Rectal smooth muscle tissue (tissue), 1 donor: ENCODE results near the gene TMEM258.
A peak's percentile ranks its signal among the peaks of the same experiment; 100 is the strongest.

Experiments
- H3K27ac ChIP-seq: one replicate; pipeline ENCODE4 v1.7.0; 2013; ENCODE audit warnings: low read depth, low read length, inconsistent platforms
- H3K27me3 ChIP-seq: one replicate; pipeline ENCODE4 v1.7.0; 2013; ENCODE audit warnings: low read length; ENCODE audit not compliant: control insufficient read depth, insufficient read depth
- H3K36me3 ChIP-seq: one replicate; pipeline ENCODE4 v1.7.0; 2013; ENCODE audit warnings: low read length; ENCODE audit not compliant: control insufficient read depth, insufficient read depth
- H3K4me1 ChIP-seq: one replicate; pipeline ENCODE4 v1.7.0; 2013; ENCODE audit warnings: low read length; ENCODE audit not compliant: control insufficient read depth, insufficient read depth
- H3K4me3 ChIP-seq: one replicate; pipeline ENCODE4 v1.7.0; 2013; ENCODE audit warnings: low read length
- H3K9ac ChIP-seq: one replicate; pipeline ENCODE4 v1.7.0; 2013; ENCODE audit warnings: low read length

TMEM258 gene

GRCh38 chr11:61784506-61784805 lies 7.9 kb downstream of the TMEM258 start:
- peaks cover 25% of the 10 kb centered on the region for H3K36me3 ChIP-seq
- H3K4me3 ChIP-seq = no peak overlapping the region

DNA sequence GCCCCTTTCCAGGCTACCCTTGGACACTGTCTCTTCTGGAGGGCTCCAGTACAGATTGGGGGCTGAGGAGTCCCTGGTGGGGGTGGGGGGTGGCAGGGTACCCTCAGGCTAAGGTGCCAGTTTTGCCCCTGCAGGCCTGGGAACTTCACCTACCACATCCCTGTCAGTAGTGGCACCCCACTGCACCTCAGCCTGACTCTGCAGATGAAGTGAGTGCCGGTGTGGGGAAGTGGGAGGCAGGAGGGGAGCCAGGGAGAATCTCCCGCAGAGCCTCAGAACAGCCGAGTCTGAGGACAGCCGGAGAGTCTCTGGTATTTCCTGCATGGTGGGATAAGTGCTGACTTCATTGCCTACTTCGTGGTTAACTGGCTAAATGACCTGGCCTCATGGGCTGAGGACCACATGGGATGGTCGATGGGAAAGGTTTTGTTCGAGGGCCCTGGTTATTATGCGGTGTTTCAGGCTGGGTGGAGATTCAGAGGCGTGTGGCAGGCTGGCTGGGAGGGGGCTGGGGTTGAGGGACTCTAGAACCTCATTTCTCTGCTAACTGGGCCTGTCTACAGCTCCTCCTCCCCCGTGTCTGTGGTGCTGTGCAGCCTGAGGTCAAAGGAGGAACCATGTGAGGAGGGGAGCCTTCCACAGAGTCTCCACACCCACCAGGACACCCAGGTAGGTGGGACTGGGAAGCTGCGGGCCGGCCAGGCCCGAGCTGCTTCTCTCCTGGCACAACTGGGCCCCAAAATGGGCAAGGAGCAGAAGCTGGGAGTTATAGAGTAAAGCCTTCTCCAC lies 8.5 kb downstream of the TMEM258 start:
- Histone ChIP-seq H3K9ac (no peak overlapping the region), H3K4me1 (no peaks in the 10 kb centered on the region), H3K27ac (no peak overlapping the region), H3K27me3 (no peaks in the 10 kb centered on the region), H3K36me3 (peaks cover 21% of the 10 kb centered on the region), H3K4me3 (no peak overlapping the region)

More at GRCh38 chr11:61784506-61784805, 7.9 kb downstream of the TMEM258 start:
- no peak overlapping the region for H3K9ac ChIP-seq
- H3K4me1 ChIP-seq = no peaks in the 10 kb centered on the region
- no peak overlapping the region for H3K27ac ChIP-seq
- H3K27me3 ChIP-seq = no peaks in the 10 kb centered on the region

GRCh38 chr11:61782841-61783240 lies 9.6 kb downstream of the TMEM258 start:
- H3K4me3 ChIP-seq = no peak overlapping the region
- H3K27me3 ChIP-seq = peaks cover 3% of the 10 kb centered on the region
- peaks cover 14% of the 10 kb centered on the region for H3K36me3 ChIP-seq
- no peaks in the 10 kb centered on the region for H3K4me1 ChIP-seq
- H3K9ac ChIP-seq = no peak overlapping the region
- H3K27ac ChIP-seq = no peak overlapping the region

GRCh38 chr11:61782299-61782698 lies 10.1 kb downstream of the TMEM258 start:
- H3K27ac ChIP-seq = no peak overlapping the region
- peaks cover 3% of the 10 kb centered on the region for H3K27me3 ChIP-seq
- no peak overlapping the region for H3K9ac ChIP-seq
- peaks cover 9% of the 10 kb centered on the region for H3K36me3 ChIP-seq
- no peak overlapping the region for H3K4me3 ChIP-seq
- H3K4me1 ChIP-seq = no peaks in the 10 kb centered on the region

DNA sequence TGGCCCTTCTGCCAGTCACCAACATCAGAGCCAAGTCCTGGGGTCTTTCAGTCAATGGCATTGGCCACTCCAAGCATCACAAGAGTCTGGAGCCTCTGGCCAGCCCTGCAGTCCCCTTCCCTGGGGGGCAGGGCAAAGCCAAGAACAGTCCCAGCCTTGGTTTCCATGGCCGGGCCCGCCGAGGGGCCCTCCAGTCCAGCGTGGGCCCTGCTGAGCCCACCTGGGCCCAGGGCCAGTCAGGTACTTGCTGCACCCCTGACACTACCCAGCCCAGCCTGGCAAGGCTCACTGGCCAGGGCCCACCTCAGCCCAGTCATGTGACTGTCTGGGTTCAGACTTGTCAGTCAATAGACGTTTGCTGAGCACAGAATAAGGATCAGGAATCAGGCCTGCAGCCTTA lies 10.8 kb downstream of the TMEM258 start:
- Histone ChIP-seq H3K4me3 (no peak overlapping the region), H3K27me3 (peaks cover 3% of the 10 kb centered on the region), H3K27ac (no peak overlapping the region), H3K4me1 (no peaks in the 10 kb centered on the region), H3K36me3 (peaks cover 3% of the 10 kb centered on the region), H3K9ac (no peak overlapping the region)

GRCh38 chr11:61780581-61781162 lies 11.7 kb downstream of the TMEM258 start:
- Histone ChIP-seq H3K36me3 (no peaks in the 10 kb centered on the region), H3K9ac (no peak overlapping the region), H3K27me3 (peaks cover 3% of the 10 kb centered on the region), H3K27ac (no peak overlapping the region), H3K4me1 (no peaks in the 10 kb centered on the region), H3K4me3 (no peak overlapping the region)

DNA sequence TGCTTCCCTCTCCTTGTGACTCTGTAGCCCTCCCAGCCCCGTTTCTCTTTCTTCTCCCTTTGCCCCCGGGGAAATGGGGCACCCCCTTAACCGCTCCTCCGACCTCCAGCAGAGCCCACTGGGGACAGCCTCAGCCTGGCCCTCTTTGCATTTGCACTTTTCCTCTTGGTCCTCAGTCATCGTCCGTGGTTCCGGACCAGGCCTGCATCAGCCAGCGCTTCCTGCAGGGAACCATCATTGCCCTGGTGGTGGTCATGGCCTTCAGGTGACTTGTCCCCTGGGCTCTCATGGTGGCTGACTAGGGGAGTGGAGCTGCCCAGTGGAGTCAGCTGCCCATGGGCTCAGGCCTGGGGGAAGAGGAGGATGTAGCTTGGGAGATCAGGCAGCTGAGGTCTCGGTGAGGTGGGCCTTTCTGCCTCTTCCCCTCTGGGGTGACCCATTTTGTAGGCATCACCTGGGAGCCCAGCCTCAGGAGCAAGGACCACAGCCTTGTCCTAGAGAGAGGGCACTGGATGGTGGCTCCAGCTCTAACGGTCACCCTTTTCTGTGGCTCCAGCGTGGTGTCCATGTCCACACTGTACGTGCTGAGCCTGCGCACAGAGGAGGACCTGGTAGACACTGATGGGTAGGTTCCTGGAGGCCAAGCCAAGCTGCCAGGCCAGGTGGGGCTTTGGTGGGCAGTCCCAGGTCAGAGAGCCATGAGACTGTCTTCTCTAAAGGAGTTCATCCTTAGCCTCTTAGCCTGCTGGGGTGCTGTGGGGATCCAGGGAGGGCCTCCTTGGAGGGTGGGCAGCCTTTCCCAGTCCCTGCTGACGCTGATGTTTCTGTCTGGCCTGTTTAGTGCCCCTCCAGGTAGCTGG lies 12.5 kb downstream of the TMEM258 start:
- Histone ChIP-seq H3K27me3 (peaks cover 3% of the 10 kb centered on the region), H3K4me3 (no peak overlapping the region), H3K4me1 (no peaks in the 10 kb centered on the region), H3K9ac (no peak overlapping the region), H3K36me3 (no peaks in the 10 kb centered on the region), H3K27ac (no peak overlapping the region)

GRCh38 chr11:61778920-61779650 lies 13.3 kb downstream of the TMEM258 start:
- H3K9ac ChIP-seq = no peak overlapping the region
- no peak overlapping the region for H3K27ac ChIP-seq
- no peak overlapping the region for H3K4me3 ChIP-seq
- no peaks in the 10 kb centered on the region for H3K4me1 ChIP-seq
- no peaks in the 10 kb centered on the region for H3K36me3 ChIP-seq
- H3K27me3 ChIP-seq = peaks cover 3% of the 10 kb centered on the region

- Histone ChIP-seq H3K9ac (no peak overlapping the region), H3K27ac (no peak overlapping the region), H3K36me3 (no peaks in the 10 kb centered on the region), H3K27me3 (peaks cover 3% of the 10 kb centered on the region), H3K4me1 (no peaks in the 10 kb centered on the region), H3K4me3 (no peak overlapping the region)
Measured at GRCh38 chr11:61778357-61778886, 14.0 kb downstream of the TMEM258 start.

DNA sequence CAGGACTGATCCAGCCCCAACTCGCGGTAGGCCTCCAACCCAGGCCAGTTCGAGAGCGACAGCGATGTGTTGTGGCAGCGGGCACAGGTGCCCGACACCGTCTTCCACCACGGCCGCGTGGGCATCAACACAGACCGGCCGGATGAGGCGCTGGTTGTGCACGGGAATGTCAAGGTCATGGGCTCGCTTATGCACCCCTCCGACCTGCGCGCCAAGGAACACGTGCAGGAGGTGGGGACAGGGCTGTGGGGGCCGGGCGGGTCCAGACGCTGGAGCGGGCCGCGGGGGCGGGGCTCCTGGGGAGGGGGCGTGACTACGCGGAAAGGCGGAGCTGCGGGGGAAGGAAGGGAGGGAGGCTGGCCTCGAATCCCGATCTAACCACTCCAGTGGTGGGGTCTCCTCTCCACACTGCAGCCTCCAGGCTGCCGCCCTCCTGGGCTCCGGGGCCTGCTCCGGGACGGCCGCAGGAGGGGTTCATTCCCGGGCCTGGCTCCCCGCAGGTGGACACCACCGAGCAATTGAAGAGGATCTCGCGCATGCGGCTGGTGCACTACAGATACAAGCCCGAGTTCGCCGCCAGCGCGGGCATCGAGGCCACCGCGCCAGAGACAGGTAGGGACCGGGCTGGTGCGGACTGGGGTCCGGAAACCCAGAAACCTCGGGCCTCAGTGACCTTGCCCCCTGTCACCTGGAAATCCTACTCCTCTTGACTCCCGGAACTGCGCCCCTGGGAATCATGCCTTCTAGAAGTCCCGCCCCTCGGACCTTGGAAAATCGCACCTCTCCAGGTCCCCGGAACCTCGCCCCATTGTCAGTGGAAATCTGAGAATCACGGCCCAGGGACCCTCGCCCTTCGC lies 14.9 kb downstream of the TMEM258 start:
- Histone ChIP-seq H3K27ac (no peak overlapping the region), H3K4me3 (peak overlapping the region; percentile 9), H3K4me1 (no peaks in the 10 kb centered on the region), H3K9ac (no peak overlapping the region), H3K27me3 (peaks cover 3% of the 10 kb centered on the region), H3K36me3 (no peaks in the 10 kb centered on the region)

DNA sequence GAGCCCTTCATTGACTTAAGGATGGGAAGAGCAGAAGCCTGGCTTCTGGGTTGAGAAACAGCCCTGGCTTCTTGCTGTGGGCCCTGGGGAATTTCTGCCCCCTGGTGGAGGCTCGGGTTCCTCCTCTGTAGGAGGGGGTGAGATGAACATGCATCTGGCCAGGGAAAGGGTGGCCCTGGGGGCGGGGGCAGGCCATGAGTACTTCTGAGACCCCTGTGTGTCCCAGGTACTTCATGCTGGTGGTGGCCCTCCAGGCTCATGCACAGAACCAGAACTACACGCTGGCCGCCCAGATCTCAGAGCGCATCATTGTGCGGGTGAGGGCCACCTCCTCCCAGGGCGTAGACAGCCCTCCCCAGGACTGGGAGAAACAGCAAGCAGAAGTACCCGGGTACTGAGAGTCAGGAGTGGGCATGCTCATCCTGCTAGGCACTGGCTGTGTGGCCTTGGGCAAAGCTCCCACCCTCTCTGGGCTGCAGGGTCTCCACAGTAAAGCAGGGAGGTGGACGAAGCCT lies 15.8 kb downstream of the TMEM258 start:
- Histone ChIP-seq H3K27me3 (peaks cover 3% of the 10 kb centered on the region), H3K27ac (no peak overlapping the region), H3K9ac (no peak overlapping the region), H3K4me1 (no peaks in the 10 kb centered on the region), H3K4me3 (no peak overlapping the region), H3K36me3 (no peaks in the 10 kb centered on the region)
